Omental fat pad (tissue), 4 donors: ENCODE results near the gene BCORL1. TPM values are rescaled to one million over a fixed set of nuclear protein-coding genes. Genes with fewer than 3 reads are reported as not detected.

Experiments
- ATAC-seq: fragments of 150-250 bp; one replicate; pipeline ENCODE4 v1.9.1; 2016; ENCODE audit warnings: mild to moderate bottlenecking, moderate library complexity; ENCODE audit not compliant: low FRiP score
- DNase-seq: peaks from one replicate; pipeline ENCODE4 v3.0.0-alpha.2; 2019; ENCODE audit warnings: low spot score
- total RNA-seq, 4 donors: library from RNA; depleted of rRNA; stranded (reverse); fragments of >200 nt; gene quantifications; one replicate each; pipeline ENCODE4 v1.1.0, GENCODE V29; 2016
- TF ChIP-seq, protein P1 (sequence below), 3 donors: fragments of 450-650 bp; IDR thresholded peaks; one replicate each; pipeline ENCODE4 v1.5.1; 2016 to 2017; ENCODE audit warnings: antibody characterized with exemption in 3 of 3, mild to moderate bottlenecking in 3 of 3, moderate library complexity in 2 of 3

Gene BCORL1
- total RNA-seq, 4 donors from 2014 or later: 4.9 to 8.0 (median 5.2) TPM

DNA sequence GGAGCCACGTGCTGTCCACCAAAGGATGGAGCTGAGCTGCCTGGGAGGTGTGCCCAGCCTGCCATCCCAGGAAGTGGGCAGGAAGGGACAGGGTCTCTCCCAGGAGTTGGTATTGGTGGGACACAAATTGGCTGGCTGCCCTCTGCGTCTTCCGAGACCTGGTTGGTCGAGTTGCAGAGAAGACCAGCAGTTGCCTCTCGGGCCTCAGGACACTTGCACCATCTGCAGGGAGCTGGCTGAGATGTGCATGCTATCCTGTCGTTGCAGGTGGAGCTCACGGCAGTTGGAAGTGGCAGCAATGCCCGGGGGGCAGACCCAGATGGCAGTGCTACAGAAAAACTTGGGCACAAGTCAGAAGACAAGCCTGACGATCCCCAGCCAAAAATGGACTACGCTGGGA is 30.2 kb downstream of the BCORL1 start:
- no peak for ATAC-seq
- DNase-seq: no peak
- TF ChIP-seq, protein P1, sequence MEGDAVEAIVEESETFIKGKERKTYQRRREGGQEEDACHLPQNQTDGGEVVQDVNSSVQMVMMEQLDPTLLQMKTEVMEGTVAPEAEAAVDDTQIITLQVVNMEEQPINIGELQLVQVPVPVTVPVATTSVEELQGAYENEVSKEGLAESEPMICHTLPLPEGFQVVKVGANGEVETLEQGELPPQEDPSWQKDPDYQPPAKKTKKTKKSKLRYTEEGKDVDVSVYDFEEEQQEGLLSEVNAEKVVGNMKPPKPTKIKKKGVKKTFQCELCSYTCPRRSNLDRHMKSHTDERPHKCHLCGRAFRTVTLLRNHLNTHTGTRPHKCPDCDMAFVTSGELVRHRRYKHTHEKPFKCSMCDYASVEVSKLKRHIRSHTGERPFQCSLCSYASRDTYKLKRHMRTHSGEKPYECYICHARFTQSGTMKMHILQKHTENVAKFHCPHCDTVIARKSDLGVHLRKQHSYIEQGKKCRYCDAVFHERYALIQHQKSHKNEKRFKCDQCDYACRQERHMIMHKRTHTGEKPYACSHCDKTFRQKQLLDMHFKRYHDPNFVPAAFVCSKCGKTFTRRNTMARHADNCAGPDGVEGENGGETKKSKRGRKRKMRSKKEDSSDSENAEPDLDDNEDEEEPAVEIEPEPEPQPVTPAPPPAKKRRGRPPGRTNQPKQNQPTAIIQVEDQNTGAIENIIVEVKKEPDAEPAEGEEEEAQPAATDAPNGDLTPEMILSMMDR (IDR thresholded peaks at IDR 0.05): no peak

DNA sequence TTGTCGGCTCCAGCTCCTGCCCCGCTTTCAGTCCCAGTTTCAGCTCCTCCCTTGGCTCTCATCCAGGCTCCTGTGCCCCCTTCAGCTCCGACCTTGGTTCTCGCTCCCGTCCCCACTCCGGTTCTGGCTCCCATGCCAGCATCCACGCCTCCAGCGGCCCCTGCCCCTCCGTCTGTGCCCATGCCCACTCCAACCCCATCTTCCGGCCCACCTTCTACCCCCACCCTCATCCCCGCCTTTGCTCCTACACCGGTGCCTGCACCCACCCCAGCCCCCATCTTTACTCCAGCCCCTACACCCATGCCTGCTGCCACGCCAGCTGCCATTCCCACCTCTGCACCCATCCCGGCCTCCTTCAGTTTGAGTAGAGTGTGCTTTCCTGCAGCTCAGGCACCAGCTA is 31.2 kb downstream of the BCORL1 start:
- ATAC-seq (no peak), DNase-seq (no peak)
- TF ChIP-seq, protein P1 (IDR thresholded peaks at IDR 0.05): no peak

DNA sequence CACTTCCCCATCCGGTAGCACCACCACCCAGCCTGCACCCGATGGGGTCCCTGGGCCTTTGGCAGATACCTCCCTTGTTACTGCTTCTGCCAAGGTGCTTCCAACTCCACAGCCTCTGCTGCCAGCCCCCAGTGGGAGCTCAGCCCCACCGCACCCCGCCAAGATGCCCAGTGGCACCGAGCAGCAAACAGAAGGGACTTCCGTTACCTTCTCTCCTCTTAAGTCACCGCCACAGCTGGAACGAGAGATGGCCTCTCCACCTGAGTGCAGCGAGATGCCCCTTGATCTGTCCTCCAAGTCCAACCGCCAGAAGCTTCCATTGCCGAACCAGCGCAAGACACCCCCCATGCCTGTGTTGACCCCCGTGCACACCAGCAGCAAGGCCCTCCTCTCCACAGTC is 31.9 kb downstream of the BCORL1 start:
- ATAC-seq (no peak), DNase-seq (no peak)
- TF ChIP-seq, protein P1 (IDR thresholded peaks at IDR 0.05): no peak

DNA sequence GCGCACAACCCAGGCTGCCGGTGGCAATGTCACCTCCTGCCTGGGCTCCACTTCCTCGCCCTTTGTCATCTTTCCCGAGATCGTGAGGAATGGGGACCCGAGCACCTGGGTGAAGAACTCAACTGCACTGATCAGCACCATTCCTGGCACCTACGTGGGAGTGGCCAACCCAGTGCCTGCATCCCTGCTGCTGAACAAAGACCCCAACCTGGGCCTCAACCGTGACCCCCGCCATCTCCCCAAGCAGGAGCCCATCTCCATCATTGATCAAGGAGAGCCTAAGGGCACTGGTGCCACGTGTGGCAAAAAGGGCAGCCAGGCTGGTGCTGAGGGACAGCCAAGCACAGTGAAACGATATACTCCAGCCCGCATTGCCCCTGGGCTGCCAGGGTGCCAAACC is 32.3 kb downstream of the BCORL1 start:
- TF ChIP-seq, protein P1 (IDR thresholded peaks at IDR 0.05): no peak
- DNase-seq (no peak), ATAC-seq (no peak)

DNA sequence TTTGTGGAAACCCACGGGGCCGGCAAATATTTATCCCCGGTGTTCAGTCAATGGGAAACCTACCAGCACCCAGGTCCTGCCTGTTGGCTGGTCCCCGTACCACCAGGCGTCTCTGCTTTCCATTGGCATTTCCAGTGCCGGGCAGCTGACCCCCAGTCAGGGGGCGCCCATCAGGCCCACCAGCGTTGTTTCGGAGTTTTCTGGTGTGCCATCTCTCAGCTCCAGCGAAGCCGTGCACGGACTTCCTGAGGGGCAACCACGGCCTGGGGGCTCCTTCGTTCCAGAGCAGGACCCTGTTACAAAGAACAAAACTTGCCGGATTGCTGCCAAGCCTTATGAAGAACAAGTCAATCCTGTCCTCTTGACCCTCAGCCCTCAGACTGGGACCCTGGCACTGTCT is 32.7 kb downstream of the BCORL1 start:
- DNase-seq (no peak), ATAC-seq (no peak)
- TF ChIP-seq, protein P1 (IDR thresholded peaks at IDR 0.05): no peak

DNA sequence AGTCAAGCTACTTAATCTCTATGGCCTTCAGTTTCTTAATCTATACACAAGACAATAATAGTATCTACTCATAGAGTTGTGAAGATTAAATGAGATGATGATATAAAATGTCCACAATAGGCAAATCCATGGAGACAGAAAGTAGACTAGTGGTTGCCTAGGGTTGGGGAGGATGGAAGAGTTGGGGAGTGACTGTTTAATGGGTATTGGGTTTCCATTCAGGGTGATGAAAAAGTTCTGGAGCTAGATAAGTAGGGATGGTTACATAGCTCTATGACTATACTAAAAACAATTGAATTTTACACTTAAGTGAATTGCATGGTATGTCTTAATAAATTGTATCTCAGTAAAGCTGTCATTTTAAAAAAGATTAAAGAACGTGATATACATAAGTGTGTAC is 35.7 kb downstream of the BCORL1 start:
- TF ChIP-seq, protein P1 (IDR thresholded peaks at IDR 0.05): no peak
- no peak for ATAC-seq
- no peak for DNase-seq

DNA sequence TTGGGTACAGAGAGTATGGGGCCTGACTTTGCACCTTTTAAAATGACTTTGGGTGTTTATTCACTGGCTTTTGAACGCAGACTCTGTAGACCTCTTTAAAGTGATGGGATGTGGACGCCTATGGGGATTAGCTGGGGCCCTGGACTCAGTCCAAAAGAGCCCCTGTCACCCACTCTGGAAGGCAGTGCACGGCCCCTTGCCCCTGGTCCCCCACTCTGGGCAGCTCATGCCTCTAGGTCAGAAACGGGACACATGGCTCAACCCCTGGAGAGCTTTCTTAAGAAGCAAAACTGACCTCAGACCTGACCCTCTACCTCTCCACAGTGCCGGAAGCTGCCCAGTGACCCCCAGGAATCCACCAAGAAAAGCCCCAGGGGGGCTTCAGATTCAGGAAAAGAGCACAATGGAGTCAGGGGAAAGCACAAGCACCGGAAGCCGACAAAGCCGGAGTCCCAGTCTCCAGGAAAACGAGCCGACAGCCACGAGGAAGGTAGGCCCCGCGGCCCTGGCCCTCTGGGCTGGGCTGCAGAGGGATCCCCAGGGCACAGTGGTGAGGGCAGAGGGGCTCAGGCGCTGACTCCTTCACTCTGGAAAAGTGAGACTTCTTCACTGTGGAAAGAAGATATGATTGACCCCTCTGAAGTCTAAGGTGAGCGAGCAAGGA is 38.4 kb downstream of the BCORL1 start:
- TF ChIP-seq, protein P1 (IDR thresholded peaks at IDR 0.05): no peak
- no peak for DNase-seq
- ATAC-seq: no peak
